ENCODE measurements around the gene ARHGAP18.

Gene ARHGAP18

DNA sequence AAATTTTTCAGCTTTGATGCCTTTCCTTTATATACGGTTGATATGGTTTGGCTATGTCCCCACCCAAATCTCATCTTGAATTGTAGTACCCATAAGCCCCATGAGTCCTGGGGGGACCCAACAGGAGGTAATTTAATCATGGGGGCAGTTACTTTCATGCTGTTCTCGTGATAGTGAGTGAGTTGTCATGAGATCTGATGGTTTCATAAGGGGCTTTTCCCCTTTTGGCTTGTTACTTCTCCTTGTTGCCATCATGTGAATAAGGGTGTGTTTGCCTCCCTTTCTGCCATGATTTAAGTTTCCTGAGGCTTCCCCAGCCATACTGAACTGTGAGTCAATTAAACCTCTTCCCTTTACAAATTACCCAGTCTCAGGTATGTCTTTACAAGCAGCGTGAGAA, 66.8 kb downstream of the ARHGAP18 start:
- no peak for DNase-seq (ENCODE audit: low spot score)

DNA sequence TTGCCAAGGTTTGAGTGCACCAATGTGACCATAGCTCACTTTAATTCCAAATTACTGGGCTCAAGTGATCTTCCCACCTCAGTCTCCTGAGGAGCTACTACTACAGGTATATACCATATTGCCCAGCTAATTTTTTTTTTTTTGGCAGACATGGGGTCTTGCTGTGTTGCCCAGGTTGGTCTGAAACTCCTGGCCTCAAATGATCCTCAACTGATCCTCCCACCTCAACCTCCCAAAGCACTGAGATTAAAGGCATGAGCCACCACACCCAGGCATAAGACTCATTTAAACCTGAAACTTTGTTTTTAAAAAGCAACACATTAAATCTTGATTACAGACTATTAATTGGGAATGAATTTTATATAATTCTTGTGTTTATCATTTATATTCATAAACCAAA, 67.7 kb downstream of the ARHGAP18 start:
- DNase-seq (ENCODE audit: low spot score) = no peak

DNA sequence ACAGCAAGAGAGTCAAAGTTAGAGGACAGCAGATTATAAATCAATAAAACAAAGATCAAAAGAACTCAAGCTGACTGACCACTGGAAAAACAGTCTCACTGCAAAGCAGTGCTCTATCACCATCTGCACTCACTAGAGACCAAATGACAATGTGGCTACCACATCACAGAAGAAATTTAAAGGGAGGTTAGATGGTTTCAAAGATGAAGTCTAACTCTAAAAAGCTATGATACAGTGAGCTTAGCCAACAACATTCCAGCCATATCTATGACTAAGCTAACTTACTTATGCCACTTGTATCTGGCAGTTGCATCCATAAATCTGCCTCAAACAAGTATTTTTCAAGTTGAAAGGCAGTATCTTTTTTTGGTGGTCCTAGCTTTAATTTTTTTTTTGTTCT, 68.6 kb downstream of the ARHGAP18 start:
- DNase-seq (ENCODE audit: low spot score) = peak; percentile 39

DNA sequence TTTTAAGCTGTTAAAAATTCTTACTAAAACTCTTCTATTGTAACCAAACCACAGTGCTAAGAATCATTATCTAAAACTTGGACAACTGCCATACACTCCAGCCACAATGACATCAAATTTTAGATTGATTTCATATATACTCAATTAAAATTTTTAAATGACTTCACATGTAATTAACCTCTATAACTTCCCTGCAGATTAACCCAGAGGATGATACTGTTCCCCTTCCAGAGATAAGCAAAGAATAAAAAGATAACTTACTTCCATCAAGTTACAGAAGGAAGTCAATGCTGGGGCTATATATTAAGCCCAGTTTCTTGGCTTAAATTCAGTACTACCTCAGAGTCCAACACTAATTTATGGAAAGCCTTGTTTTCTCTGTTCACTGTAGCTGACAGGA, 71.3 kb downstream of the ARHGAP18 start:
- DNase-seq (ENCODE audit: low spot score) = no peak

DNA sequence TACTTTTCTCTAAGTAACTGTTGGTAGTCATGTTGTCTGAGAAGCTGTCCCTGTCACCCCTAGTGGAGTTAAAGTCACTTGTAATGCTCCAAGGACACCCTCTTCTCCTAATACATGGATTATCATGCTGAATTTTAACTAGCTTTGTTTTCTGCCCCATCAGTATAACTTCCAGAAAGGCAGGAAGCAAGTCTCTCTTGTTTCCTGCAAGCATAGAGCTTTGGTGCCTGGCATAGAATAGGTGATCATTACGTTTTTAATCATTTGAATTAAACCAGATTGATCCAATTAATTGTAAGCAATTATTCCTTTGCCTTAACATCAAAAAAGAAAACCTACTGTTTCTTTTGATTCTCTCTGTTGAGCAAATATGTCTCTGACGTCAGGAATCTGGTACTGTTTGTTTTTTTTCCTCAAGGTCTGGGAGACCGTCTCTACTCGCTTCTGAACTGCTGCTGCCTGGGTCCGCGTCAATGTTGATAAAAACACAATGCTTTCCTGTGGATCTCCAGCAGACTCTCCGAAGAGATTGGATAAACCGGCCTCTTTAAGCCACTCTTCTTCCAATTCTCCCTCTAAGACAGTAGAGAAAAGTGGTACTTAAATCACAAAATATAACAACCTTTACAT, 71.8 kb downstream of the ARHGAP18 start:
- DNase-seq (ENCODE audit: low spot score) = no peak

DNA sequence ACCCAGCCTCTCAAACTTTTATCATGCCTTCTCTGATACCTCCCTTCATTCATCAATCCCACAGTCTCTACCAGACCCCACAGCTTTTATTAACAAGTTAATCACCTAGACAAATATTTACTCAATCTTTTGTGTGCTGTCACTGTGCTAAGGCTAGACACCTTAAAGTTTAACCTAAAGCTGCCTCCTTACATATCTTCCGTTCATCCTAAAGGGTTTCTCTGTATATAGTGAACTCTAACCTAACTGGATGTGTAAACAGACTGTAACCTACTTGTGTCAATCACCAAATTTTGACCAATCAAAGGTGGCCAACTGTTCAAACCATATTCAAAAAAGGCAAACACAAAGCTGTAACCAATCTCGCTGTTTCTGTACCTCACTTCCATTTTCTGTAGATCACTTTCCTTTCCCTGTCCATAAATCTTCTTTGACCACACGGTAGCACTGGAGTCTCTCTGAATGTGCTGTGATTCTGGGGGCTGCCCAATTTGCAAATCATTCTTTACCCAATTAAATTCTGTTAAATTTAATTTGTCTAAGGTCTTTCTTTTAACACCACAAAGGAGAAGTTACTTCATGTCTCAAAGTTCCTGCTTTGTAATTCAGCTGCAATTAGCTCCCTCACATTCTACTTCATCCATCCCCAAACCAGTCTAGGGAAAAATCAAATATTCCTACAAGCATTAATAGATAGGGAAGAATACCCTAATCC, 72.5 kb downstream of the ARHGAP18 start:
- DNase-seq (ENCODE audit: low spot score) = no peak

DNA sequence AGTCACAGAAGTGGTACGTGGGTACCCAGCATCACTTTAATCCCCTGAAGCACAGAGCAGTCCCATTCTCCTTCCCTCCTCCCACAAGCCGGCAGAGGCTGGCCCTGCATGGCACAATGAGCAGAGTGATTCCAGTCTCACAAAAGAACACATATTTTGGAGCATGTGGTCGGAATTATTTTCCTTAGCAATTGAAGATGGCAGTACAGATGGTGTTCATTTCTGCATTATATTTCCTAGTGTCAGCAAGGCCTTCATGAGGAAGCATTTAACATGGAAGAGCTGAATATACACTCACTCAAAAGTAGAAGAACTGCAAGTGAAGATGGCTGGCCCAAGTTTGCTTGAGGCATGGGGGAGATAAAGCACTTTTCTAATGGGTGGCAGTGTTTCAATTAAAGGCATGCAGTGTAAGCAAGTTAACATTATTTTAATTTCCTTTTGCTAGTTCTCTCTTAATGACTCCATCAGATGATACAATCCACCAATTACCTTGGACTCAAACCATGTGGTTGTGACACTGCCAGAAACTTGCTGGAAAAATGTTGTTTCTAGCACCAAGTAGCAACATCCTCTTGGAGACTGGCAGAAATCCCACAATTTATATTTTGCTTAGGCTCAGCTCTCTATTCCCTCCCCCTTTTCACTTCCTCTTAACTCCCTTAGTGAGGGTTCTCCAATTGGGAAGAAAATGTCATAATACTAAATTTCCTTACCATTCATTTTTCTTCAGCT, 74.4 kb downstream of the ARHGAP18 start:
- DNase-seq (ENCODE audit: low spot score) = peak; percentile 30

DNA sequence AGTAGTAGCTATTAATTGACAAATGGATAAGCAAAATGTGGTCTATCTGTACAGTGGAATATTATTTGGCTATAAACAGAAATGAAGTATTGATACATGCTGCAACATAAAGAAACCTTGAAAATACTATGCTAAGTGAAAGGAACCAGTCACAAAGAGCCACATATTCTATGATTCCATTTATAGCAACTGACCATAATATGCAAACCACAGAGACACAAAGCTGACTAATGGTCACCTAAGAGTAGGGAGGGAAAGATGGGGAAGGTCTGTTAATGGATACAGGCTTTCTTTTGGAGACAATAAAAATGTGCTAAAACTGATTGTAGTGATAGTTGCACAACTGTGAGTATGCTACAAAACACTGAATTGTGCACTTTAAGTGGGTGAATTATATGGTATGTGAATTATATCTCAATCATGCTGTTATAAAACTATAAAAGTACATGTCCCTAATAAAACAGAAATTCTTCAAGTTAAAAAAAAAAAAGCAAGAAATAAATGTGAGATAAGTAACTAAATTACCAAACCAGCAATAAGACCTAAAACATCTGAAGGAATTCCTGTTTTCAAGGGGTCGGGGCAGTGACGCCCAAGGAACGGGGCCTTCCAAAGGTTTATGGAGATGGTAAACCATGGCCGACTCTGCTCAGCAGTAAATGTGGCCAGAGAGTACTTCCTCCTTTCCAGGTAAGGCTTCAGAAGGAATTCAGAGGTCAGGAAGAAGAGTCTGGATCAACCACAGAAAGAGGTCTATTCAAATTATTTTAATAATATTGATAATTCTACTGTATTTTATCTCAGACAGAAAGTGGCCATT, 75.4 kb downstream of the ARHGAP18 start:
- DNase-seq (ENCODE audit: low spot score) = no peak

DNA sequence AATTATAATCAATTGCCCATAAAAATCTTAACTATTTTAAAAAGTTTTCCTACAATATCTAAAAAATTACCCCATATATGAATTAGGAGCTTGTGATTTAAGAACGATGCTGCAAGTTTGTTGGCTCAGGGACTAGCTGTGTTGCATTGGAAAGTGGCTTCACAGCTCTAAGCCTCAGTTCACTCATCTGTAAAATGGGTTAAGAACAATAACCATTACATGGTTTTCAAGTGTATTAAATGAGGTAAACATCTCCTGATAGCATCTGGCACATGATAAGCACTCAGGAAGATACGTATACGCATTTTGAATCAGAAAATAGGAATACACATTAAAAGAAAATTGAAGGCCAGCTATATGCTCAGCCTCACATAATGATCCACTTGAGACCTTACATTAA, 76.4 kb downstream of the ARHGAP18 start:
- DNase-seq (ENCODE audit: low spot score) = no peak

DNA sequence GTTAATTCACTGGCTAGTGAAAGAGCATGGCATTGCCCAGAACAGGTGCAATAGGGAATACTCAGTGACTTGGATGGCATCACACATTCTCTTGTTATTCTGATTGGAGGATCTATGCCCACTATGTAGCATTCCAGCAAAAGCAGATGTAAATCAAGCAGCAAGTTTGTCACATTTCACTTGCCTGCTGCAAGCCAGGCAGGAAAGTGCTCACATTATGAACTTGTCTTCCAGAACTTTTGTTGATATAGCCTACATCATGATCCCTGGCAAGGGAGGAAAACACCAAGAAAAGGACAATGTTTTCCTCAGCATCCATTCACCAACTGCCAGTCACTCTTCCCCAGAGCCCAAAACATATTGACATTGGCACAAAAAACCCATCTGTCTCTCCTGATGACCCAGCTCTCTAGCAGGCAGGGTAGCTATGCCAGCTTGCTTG, 77.8 kb downstream of the ARHGAP18 start:
- no peak for DNase-seq (ENCODE audit: low spot score)

DNA sequence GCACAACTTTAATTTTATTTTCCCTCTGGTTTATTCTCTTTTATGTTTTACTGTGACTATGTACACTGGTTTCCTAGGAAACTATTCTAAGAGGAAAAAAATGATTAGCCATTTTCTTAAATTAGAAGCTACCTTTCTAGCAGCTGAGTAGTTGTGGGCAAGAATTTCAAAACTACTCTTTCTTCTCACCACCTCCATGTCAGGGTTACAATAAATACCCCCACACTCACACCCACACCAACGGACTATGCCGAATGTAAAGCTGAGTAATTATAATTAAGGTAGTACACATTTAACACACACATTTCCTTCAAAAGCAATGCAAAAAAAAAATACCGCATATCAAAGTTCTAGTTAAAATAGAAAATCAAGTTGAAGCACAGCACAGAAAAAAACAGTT, 78.9 kb downstream of the ARHGAP18 start:
- DNase-seq (ENCODE audit: low spot score) = no peak

DNA sequence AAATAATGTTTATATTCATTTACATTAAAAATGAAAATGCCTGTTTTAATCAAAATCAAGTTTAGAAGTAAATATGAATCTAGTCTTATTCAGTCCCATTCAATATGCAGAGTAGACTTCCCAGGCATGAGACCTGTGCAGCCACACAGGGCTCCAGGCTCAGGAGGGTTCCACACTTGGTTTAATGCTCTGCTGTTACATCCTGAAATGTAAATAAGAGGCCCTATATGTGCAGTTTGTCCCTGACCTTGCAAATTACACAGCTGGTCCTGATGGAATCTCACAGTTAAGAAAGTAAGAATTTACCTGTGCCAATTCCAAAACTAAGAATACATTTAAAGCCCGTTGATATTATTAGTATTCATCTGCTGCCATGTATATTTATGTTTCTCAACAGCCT, 79.4 kb downstream of the ARHGAP18 start:
- no peak for DNase-seq (ENCODE audit: low spot score)

DNA sequence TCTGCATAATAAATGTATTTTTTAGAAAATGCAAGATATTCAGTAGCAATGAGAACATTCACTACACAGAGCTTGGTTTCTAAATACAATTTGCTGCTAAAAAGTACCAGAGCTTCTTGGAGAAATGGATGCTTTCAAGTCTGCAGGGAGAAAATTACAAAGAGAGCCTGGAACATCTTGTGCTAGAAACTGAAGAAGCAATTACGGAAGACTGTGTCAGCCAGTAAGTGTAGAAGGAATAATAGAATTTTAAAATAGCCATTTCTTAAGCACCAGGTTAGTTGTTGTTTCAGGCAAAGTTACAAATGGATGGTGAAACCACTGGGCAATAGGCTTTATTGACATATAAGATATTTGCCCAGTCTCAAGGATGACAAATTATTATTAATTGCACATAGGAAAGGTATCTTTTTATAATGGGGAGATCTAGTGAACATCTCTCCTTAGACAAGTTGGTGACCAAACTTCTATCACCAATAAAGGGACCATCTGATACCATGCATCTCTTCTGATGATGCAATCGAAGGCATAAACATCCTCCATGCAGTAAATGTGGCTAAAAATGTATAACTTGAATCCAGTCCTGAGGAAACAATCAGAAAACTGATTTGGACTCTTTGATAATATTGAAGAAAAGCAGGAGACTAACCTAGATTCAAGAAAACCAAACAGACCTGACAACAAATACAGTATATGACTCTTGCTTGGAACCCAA, 81.7 kb downstream of the ARHGAP18 start:
- DNase-seq (ENCODE audit: low spot score) = no peak

DNA sequence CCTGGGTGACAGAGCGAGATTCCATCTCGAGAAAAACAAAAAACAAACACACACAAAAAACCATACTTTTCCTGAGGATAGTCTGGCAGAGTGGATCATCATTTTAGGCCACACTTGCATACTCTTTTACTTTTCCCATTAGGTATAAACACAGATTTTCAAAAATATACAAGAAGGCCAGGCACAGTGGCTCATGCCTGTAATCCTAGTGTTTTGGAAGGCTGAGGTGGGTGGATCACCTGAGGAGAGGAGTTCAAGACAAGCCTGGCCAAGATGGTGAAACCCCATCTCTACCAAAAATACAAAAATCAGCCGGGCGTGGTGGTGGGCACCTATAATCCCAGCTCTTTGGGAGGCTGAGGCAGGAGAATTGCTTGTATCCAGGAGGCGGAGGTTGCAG, 85.5 kb downstream of the ARHGAP18 start:
- DNase-seq (ENCODE audit: low spot score) = no peak

DNA sequence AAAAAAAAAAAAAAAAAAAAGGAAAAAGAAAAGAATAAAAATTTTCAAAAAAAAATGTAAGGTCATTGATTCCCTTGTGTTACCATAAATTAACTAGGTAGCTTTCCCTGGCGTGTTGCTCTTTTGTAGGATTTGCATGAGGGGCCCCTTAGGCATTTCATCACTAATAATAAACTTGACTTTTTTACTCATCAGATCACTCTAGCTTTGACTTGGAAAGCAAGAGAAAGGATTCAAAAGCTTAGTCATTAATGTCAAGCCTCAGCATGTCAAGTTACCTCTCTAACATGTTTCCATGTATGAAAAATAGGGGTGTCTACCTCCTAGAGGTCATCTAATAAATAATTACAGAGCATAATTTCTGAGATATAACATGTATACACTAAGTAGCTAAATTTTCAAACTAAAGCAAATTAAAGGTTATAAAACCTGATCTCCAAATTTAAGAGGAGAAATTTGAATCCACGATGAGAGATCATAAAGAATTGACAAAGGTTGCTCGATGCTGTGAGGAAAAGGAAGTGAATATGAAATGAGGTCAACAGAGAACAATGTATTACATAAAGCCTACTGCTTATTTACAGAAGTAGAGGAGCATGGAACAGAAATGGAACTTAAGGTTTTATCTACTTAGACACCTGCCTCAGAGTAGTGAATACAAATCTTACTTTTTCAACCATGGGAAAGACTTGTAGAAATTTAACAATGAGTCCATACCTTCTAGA, 86.8 kb downstream of the ARHGAP18 start:
- no peak for DNase-seq (ENCODE audit: low spot score)

DNA sequence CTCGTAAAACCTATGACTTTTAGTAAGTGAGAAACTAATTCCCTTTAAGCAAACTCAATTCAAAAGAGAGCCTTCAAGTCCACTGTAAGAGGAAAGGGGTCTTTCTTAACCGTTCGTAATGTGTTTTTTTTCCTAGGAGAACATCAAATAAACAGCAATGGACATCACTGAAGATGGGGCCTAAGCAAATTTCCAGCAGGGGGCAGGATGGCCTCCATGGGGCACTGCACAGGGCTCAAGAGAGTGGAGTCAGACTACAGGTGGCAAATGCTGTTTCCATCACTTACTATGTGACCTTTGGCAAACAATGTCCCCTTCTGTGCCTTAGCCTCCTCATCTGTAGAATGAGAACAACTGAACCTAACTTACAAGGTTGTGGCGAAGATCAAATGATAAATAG, 88.7 kb downstream of the ARHGAP18 start:
- DNase-seq (ENCODE audit: low spot score) = no peak

DNA sequence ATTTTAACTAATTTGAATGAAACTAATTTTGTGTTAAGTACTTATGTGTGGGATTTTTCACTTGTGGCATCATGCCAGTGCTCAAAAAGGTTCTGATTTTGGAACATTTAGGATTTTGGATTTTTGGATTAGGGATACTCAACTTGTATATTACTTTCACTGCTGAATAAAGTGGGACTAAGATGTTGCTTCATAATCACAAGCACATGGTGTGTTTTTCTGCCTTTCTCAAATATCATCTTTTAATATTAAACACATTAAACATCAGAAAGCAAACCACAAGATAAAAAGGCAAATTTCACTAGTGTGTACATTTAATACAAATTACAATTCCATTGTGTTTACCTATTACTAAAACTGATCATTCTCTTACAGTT, 89.8 kb downstream of the ARHGAP18 start:
- DNase-seq (ENCODE audit: low spot score) = no peak

DNA sequence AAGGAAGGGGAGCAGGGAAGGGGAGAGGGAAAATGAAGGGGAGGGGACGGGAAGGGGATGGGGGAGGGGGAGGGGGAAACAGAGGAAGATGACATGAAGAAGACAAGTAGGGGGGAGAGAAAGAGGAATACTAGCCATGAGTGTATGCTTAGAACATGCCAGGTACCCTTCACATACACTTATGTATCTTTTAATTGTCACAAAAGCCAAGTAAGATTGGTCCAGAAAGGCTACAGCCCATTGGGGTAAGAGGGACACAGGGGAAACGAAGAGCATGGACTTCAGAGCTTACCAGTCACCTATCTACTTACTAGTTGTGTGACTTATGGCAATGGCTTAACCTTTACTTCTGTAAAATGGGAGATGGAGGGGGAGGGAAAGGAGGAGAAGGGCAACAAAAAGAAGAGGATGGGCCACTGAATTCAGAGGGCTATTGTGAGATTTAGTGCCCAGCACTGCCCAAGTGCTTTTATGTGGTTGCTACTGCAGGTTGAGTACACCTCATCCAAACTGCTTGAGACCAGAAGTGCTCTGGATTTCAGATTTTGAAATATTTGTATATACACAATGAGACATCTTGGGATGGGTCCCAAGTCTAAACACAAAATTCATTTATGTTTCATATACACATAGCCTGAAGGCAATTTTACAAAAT, 90.3 kb downstream of the ARHGAP18 start:
- DNase-seq (ENCODE audit: low spot score) = no peak

DNA sequence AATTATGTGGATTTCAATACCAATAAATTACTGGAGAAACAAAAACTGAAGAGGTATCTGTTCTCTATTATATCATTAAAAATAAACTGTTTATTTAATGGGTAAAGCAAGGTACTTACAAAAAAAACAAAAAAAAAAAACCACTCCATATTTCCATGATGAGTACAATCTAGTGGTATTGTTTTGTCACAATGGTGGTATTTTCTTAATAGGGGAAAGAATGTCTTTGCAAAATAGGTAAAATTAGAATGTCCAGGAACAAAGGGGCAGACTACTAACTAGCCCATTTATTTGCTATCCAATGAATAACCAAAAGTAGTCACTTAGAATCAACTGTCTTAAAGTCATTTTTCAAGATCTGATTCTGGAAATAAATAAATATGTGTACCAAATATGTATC, 92.0 kb downstream of the ARHGAP18 start:
- DNase-seq (ENCODE audit: low spot score) = peak; percentile 20

DNA sequence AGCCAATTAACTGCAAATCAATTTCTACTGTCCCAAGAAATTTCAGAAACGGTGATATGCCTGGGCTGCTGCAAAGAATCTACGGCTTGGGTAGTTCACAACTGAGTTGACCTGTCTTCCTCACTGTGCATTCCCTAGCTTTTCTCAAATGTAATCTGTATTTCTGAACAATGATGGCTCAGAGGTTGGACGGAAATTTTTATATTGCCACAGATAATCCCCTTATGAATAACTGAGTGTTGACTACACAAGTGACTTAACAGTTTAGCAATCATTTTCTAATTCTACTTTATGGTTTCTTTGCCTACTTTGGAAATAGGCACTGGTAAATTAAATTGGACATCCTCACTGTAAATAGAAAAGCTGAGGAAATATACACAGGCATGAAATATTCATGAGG, 94.5 kb downstream of the ARHGAP18 start:
- DNase-seq (ENCODE audit: low spot score) = no peak

DNA sequence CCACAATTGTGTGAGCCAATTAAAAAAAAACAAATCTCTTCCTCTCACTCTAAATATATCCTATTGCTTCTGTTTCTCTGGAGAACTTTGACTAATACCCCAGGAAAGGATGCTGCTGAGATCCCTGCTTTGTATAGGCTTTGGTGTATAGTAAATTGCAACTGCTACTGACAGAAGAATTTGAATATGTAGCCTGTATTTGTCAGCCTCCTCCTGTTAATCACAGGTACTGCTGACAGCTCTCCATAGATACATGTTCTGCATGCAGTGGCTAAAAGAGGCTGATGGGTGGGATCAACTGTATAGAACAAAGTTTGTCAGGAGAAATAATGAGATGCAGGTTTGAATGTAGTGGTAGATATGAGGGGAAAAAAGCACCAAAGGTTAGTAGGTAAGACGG, 95.0 kb downstream of the ARHGAP18 start:
- no peak for DNase-seq (ENCODE audit: low spot score)

Measured in GM03348 (cell line).